HG03064 (cell line): ENCODE measurements around the gene RBM38.

ENCODE experiments used
- ATAC-seq: cut with Tn5 transposase; IDR thresholded peaks from one replicate; pipeline ENCODE4 v1.9.1; 2021; ENCODE audit warnings: low read depth; ENCODE audit not compliant: unreplicated experiment

RBM38 gene

GRCh38 chr20:57448764-57449354 lies 57.7 kb downstream of the RBM38 start:
- no peak for ATAC-seq

- ATAC-seq, result no peak
These were observed 58.5 kb downstream of the RBM38 start for GRCh38 chr20:57449398-57450354.

GRCh38 chr20:57450419-57450818 lies 59.2 kb downstream of the RBM38 start:
- peak; percentile 68 for ATAC-seq

GRCh38 chr20:57450931-57451330 lies 59.7 kb downstream of the RBM38 start:
- ATAC-seq, result peak; percentile 29

GRCh38 chr20:57451431-57451794 lies 60.2 kb downstream of the RBM38 start:
- no peak for ATAC-seq

GRCh38 chr20:57451795-57452661 lies 60.8 kb downstream of the RBM38 start:
- no peak for ATAC-seq

- no peak for ATAC-seq
These were observed 64.2 kb downstream of the RBM38 start for GRCh38 chr20:57455386-57455785.

- ATAC-seq, result no peak
These were observed 64.9 kb downstream of the RBM38 start for GRCh38 chr20:57456116-57456515.

- ATAC-seq, result no peak
These were observed 66.3 kb downstream of the RBM38 start for GRCh38 chr20:57457243-57458095.

- no peak for ATAC-seq
These were observed 67.4 kb downstream of the RBM38 start for GRCh38 chr20:57458400-57459160.
